K562 (cell line): ENCODE results near the gene TRRAP. TPM values are rescaled to one million over a fixed set of nuclear protein-coding genes. Genes with fewer than 3 reads are reported as not detected.
A peak's percentile ranks its signal among the peaks of the same experiment; 100 is the strongest.

ENCODE experiments used
- BMI1 ChIP-seq: fragments of 150-350 bp; IDR thresholded peaks from 2 replicates; pipeline ENCODE4 v1.6.1; 2014; ENCODE audit warnings: low read length
- CREB3L1 ChIP-seq: fragments of 450-650 bp; IDR thresholded peaks from 2 replicates; pipeline ENCODE4 v1.6.1; 2014; ENCODE audit warnings: low read depth, mild to moderate bottlenecking, moderate library complexity, borderline replicate concordance
- CREM ChIP-seq: IDR thresholded peaks from 2 replicates; pipeline ENCODE4 v1.6.1; 2014; ENCODE audit warnings: antibody characterized with exemption, low read depth
- DIDO1 ChIP-seq: fragments of 450-650 bp; IDR thresholded peaks from 2 replicates; pipeline ENCODE4 v1.6.1; 2016; ENCODE audit warnings: low read depth, missing biosample characterization, missing genetic modification characterization
- ELK1 ChIP-seq: sonication (generic); formaldehyde crosslinking; IDR thresholded peaks from 2 replicates; pipeline ENCODE4 v1.8.1; 2022; ENCODE audit warnings: missing genetic modification reagents
- ETV1 ChIP-seq: fragments of 450-650 bp; conservative IDR thresholded peaks from 2 replicates; pipeline ENCODE4 v1.6.1; 2016; ENCODE audit warnings: missing genetic modification characterization, control low read depth, low read depth, missing compliant biosample characterization
- GABPB1 ChIP-seq: sonication (generic); formaldehyde crosslinking; IDR thresholded peaks from 2 replicates; pipeline ENCODE4 v1.8.0; 2022; ENCODE audit warnings: mild to moderate bottlenecking, missing genetic modification reagents
- HCFC1 ChIP-seq: IDR thresholded peaks from 2 replicates; pipeline ENCODE4 v1.6.1; 2012; ENCODE audit warnings: low read depth, low read length, improper control_type of control experiment
- MBD1 ChIP-seq: fragments of 250-450 bp; sonication (Bioruptor Pico); IDR thresholded peaks from 2 replicates; pipeline ENCODE4 v1.8.0; 2022; ENCODE audit warnings: inconsistent platforms
- MLLT1 ChIP-seq, 2 experiments: fragments of 450-650 bp; IDR thresholded peaks; 2 replicates each; pipeline ENCODE4 v1.6.1; 2016
- NONO ChIP-seq, 2 experiments: fragments of 200-400 bp in 1 of 2; fragments of 450-650 bp in 1 of 2; formaldehyde crosslinking in 1 of 2; IDR thresholded peaks; 2 replicates each; pipeline ENCODE4 v1.6.1; 2017; ENCODE audit warnings: low read depth in 2 of 2, mild to moderate bottlenecking in 2 of 2, moderate library complexity in 2 of 2, low read length in 1 of 2
- POLR2A ChIP-seq: fragments of 450-650 bp; conservative IDR thresholded peaks from 2 replicates; pipeline ENCODE4 v1.6.1; 2016
- STAT6 ChIP-seq: sonication (generic); formaldehyde crosslinking; IDR thresholded peaks from 2 replicates; pipeline ENCODE4 v1.8.1; 2023; ENCODE audit warnings: mild to moderate bottlenecking, missing genetic modification reagents
- TAF7 ChIP-seq: fragments of 450-650 bp; IDR thresholded peaks from 2 replicates; pipeline ENCODE4 v1.6.1; 2016; ENCODE audit warnings: missing genetic modification characterization, missing compliant biosample characterization
- TGIF2 ChIP-seq: sonication (generic); formaldehyde crosslinking; IDR thresholded peaks from 2 replicates; pipeline ENCODE4 v1.8.1; 2022; ENCODE audit warnings: mild to moderate bottlenecking, missing genetic modification reagents, moderate library complexity
- YBX1 ChIP-seq: fragments of 450-650 bp; IDR thresholded peaks from 2 replicates; pipeline ENCODE4 v1.7.1; 2016; ENCODE audit warnings: mild to moderate bottlenecking
- YY1 ChIP-seq, 3 experiments: IDR thresholded peaks; 2 replicates each; pipeline ENCODE4 v1.6.1; 2011; ENCODE audit warnings: low read length in 2 of 3, mild to moderate bottlenecking in 2 of 3, moderate library complexity in 2 of 3, borderline replicate concordance in 1 of 3, control low read depth in 1 of 3, low read depth in 1 of 3; ENCODE audit not compliant: insufficient read depth in 3 of 3, insufficient replicate concordance in 2 of 3, control insufficient read depth in 1 of 3, insufficient read length in 1 of 3; ENCODE audit errors: extremely low read depth in 1 of 3
- polyA plus RNA-seq, 8 experiments: library from polyadenylated mRNA; depleted of rRNA in 4 of 8; stranded (reverse) in 5 of 8; unstranded in 3 of 8; fragments of >200 nt; fragmentation: Nextera tagmentation in 2 of 8; fragmentation: Illumina TruSeq in 1 of 8; extraction: Ambion mirVana in 2 of 8; extraction: Trizol in 1 of 8; gene quantifications; 2 replicates each; pipeline versions ENCODE4 v1.2.1 to v1.2.3, GENCODE V29; 2011 to 2014; ENCODE audit warnings: inconsistent platforms in 1 of 8, missing spikeins in 1 of 8
- total RNA-seq, 7 experiments: library from RNA; depleted of rRNA in 6 of 7; stranded (reverse); fragments of >200 nt in 6 of 7; fragmentation: Illumina TruSeq in 2 of 7; extraction: Trizol in 2 of 7; gene quantifications; 2 replicates each; pipeline versions ENCODE4 v1.2.1 to v1.2.3, GENCODE V29; 2011 to 2021; ENCODE audit warnings: low replicate concordance in 1 of 7

The TRRAP gene
- total and polyA plus RNA-seq, 9 of the 15 experiments (the other 6 are each of a cell fraction or from before 2014, with no cell fraction given) = 1.3 to 47.2 (median 9.7) TPM

GRCh38 chr7:98878365-98879197 is at the start of gene TRRAP (continued):
- peak; percentile 80 for TF ChIP-seq DIDO1 (tag)
- peak; percentile 80; the same call in 1 of the 2 replicates for TF ChIP-seq TGIF2 (CRISPR knock-in tag)
- TF ChIP-seq BMI1 = no peak
- TF ChIP-seq ETV1 (tag) = 0 out of 2 replicates have a peak, but pooled peaks have one; percentile 14
- TF ChIP-seq YY1 (IDR thresholded peaks at IDR 0.05; ENCODE audit: borderline replicate concordance in 1 of 3, control insufficient read depth in 1 of 3, extremely low read depth in 1 of 3, insufficient read depth in 3 of 3, insufficient read length in 1 of 3, insufficient replicate concordance in 2 of 3, low read depth in 1 of 3, low read length in 2 of 3) = peak in 2 of 3 experiments; percentile 25 to 67
- no peak for TF ChIP-seq MBD1
- TF ChIP-seq MLLT1 (IDR thresholded peaks at IDR 0.05) = 0 out of 4 replicates have a peak, but pooled peaks of 1 of the 2 experiments have one; percentile 28
- TF ChIP-seq STAT6 (CRISPR knock-in tag) = peak; percentile 81; the same call in 1 of the 2 replicates
- no peak for TF ChIP-seq ELK1 (CRISPR knock-in tag)
- TF ChIP-seq POLR2A = peak; percentile 85
- peak; percentile 89 for TF ChIP-seq CREB3L1
- TF ChIP-seq CREM = peak; percentile 84
- peak; percentile 41 to 90 for TF ChIP-seq NONO (IDR thresholded peaks at IDR 0.05; ENCODE audit: low read depth in 2 of 2, low read length in 1 of 2)
- no peak for TF ChIP-seq TAF7 (tag)
- TF ChIP-seq HCFC1 = peak; percentile 66; the same call in 1 of the 2 replicates
- peak; percentile 67 for TF ChIP-seq GABPB1
- no peak for TF ChIP-seq YBX1
